ENCODE results near the gene NXPH2. TPM values are rescaled to one million over a fixed set of nuclear protein-coding genes. Genes with fewer than 3 reads are reported as not detected.

The NXPH2 gene
- total RNA-seq, 2 experiments from 2014 or later, result not detected

DNA sequence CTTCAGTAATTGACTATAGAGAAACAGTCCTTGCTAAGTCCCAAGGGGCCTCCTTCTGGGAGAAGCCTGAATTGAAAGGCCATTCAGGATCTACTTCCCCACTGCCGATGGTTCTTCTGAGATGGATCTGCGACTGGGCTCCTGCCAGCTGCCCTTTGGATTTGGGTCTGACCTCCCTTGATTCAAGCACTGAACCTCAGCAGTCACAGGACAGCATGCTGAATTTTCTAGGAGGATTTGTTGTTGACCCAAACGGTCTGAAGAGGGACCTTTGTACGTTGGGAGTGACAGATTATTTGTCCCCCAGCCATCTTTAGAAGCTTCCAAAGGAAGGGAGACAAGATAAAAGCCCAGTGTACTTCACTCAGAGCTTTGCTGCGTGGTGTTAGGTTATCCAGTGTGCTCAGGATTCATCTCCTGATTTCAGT, 67.1 kb downstream of the NXPH2 start:
- no peak for DNase-seq
- Mint-ChIP-seq H3K9me3 (no peaks in the 10 kb centered on the region), H3K27me3 (peaks cover 4% of the 10 kb centered on the region), H3K27ac (no peak overlapping the region), H3K4me1 (no peaks in the 10 kb centered on the region), H3K36me3 (ENCODE audit: low read depth) (no peaks in the 10 kb centered on the region), H3K4me3 (no peak overlapping the region)
- ChIA-PET POLR2A (no interaction called here), CTCF (no interaction called here)

DNA sequence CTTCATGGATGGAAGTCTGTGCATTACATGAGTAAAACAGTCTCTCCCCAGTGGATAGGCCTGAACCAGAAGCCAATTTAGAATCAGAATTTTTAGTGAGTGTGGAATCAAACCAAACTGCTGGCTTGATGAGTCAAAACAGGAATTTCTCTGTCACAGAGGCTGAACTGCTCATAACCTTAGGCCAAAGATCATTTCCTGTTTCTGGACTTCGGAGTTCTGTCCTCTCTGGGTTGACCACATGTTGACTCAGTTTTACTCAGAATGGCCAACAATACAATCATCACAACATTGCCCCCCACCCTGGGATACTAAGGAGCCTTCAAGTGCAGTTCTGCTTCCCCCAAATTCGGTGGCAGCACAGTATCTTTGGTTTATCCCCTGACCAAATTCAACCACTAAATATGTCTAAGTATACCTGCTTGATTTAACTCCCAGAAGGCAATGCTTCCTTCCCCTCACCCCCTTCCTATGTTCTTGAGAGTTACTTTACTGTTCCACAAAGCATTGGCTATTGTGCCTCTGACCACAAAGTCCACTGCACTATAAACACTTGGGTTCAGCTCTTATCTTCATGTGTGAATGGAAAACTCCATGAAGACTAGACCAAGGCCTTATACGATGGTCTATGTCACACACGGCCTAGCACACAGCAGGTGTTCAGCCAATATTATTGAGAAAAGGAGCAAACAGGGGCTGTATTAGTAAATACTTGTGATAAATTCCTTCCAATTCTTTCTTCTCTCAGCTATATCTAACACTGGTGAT, 67.8 kb downstream of the NXPH2 start:
- Mint-ChIP-seq H3K27ac (no peak overlapping the region), H3K4me3 (no peak overlapping the region), H3K27me3 (peaks cover 5% of the 10 kb centered on the region), H3K4me1 (no peaks in the 10 kb centered on the region), H3K9me3 (no peaks in the 10 kb centered on the region), H3K36me3 (ENCODE audit: low read depth) (no peaks in the 10 kb centered on the region)
- ChIA-PET POLR2A (no interaction called here), CTCF (interaction anchor here (0.5 kb wide), 1 partner anchor 737 kb away, joined by 3 read pairs; no protein-coding TSS in a partner anchor)
- no peak for DNase-seq

DNA sequence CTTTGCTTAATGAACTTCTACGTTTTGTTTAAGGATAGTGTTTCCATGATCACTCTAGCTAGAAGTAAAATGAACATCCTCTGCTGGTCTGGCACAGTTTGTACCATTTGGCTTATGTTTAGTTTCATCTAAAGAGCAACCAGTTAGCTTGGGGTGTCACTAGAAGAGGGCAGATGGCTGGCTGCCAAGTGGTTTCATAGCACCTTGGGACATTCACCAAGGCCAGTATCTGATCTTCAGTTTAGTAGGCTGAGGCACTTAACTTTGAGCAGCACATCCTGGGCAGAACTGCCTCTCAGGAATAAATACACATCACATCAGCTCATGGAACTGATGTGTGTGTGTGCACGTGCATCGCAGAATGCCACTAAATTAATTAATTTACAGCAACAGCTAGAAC, 68.4 kb downstream of the NXPH2 start:
- Mint-ChIP-seq H3K27me3 (peaks cover 5% of the 10 kb centered on the region), H3K9me3 (no peaks in the 10 kb centered on the region), H3K4me3 (no peak overlapping the region), H3K36me3 (ENCODE audit: low read depth) (no peaks in the 10 kb centered on the region), H3K27ac (no peak overlapping the region), H3K4me1 (no peaks in the 10 kb centered on the region)
- CTCF ChIA-PET, result no interaction called here
- POLR2A ChIA-PET, result no interaction called here
- no peak for DNase-seq

DNA sequence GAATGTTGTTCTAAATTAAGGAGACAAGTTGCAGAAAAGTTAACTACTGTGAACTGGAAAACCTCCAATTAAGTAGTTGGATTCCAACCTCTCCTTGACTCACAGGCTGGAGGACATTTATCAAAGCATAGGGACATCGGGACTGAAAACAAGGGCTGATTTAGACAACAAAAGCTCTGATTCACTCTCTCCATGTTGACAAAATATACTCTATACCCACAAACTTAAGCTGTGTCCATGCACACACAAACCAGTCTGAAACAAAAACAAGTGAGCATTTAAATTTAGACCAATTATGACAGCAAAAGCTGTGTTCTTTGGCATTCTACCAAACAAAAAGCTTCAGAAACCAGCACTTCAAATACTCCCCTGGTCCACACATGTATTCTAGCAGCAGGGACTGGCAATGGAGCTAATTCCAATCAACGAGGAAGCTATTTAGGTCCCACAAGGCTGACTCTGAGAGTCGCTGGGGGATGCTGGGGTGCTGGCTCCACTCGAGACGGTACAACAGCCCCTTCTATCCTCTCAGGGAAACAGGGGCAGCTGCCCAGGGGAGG, 71.4 kb downstream of the NXPH2 start:
- peaks cover 5% of the 10 kb centered on the region for H3K27me3 Mint-ChIP-seq

DNA sequence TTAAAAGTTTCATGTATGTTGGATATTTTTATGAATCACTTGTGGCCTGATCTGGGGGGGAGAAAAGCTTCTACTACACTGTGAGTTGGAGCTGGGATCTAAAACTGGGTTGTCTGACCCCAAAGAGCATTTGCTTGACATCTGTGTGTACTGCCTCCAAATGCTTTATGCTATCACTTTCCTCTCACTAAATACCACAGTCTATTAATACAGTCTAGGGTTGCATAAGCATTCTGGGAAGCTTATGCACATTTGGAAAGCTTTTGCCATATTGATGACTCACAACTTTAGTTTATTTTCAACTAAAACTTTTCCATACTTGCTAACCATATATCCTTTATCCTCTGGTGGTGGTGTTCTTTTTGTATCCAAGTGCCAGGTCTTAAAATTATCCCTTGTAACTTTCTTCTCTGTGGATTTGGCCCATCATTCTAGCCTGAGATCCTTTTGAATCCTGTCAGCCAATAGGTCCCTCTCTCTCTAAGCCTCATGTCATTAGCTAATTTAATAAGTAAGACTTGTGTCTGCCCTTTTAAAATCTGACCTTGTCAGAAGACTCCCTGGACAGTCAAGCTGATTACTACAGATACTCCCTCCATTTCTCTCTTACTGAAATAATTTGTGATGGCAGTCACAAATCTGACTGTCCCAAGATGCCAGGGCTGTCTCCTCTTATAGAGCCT, 72.7 kb downstream of the NXPH2 start:
- Mint-ChIP-seq H3K27ac (no peak overlapping the region), H3K27me3 (peaks cover 5% of the 10 kb centered on the region), H3K9me3 (no peaks in the 10 kb centered on the region), H3K4me1 (no peaks in the 10 kb centered on the region), H3K36me3 (ENCODE audit: low read depth) (no peaks in the 10 kb centered on the region), H3K4me3 (no peak overlapping the region)
- ChIA-PET CTCF (no interaction called here), POLR2A (no interaction called here)
- DNase-seq, result no peak

More for the DNA sequence above, 71.4 kb downstream of the NXPH2 start:
- H3K4me3 Mint-ChIP-seq, result no peak overlapping the region
- no peak for DNase-seq
- H3K36me3 Mint-ChIP-seq (ENCODE audit: low read depth), result no peaks in the 10 kb centered on the region
- H3K27ac Mint-ChIP-seq, result no peak overlapping the region
- no peaks in the 10 kb centered on the region for H3K9me3 Mint-ChIP-seq
- CTCF ChIA-PET, result no interaction called here
- H3K4me1 Mint-ChIP-seq, result no peaks in the 10 kb centered on the region
- POLR2A ChIA-PET, result no interaction called here

GRCh38 chr2:138703242-138703641, 76.9 kb downstream of the NXPH2 start:
- Mint-ChIP-seq H3K4me3 (no peak overlapping the region), H3K27ac (no peak overlapping the region), H3K4me1 (no peaks in the 10 kb centered on the region), H3K36me3 (ENCODE audit: low read depth) (no peaks in the 10 kb centered on the region), H3K27me3 (peaks cover 2% of the 10 kb centered on the region), H3K9me3 (no peaks in the 10 kb centered on the region)
- CTCF ChIA-PET, result interaction anchor here (0.6 to 1.5 kb wide), 2 partner anchors 10 to 43 kb away, joined by 3 read pairs; no protein-coding TSS in a partner anchor
- POLR2A ChIA-PET, result no interaction called here
- DNase-seq, result no peak

DNA sequence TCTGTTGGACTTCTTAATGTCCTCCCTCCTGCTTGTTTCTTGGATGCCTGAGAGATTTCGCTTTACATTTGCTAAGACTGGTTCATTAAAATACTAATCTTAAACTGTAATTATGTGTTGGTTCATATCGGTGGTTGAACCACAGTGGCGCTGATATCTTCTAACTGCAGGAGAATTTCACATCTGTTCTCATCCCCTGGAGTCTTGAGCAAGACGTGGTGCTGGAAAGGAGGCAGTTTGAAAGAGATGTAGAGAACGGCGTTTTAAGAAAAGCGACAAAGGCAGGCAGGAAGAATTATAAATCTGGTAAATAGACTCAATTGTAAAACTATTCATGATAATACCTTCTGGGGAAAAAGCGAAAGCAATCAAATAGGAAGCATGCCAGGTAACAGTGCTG, 79.5 kb downstream of the NXPH2 start:
- H3K36me3 Mint-ChIP-seq (ENCODE audit: low read depth), result no peaks in the 10 kb centered on the region
- H3K4me1 Mint-ChIP-seq, result no peaks in the 10 kb centered on the region
- no peaks in the 10 kb centered on the region for H3K27me3 Mint-ChIP-seq
- H3K4me3 Mint-ChIP-seq, result no peak overlapping the region
- H3K27ac Mint-ChIP-seq, result no peak overlapping the region
- POLR2A ChIA-PET, result no interaction called here
- H3K9me3 Mint-ChIP-seq, result no peaks in the 10 kb centered on the region
- no peak for DNase-seq
- CTCF ChIA-PET, result no interaction called here

DNA sequence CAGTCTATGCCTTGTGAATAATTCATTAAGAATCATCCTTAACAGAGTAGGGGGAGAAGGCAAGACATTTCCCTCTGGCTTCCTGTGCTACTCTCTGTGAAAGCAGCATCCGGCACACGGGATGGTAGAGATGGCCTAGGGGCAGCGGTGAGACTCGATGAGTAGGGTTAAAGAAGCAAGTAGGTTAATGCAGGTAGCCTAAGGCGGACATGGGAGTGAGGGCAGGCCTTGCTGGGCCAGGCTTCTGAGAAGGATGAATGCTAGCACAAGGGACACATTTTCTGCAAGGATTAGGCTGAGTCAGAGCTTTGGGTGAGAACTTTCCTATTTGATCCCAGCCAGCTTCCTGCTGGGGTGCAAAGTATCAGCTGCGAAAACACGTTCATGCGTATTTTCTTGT, 80.8 kb downstream of the NXPH2 start:
- Mint-ChIP-seq H3K27me3 (no peaks in the 10 kb centered on the region), H3K4me1 (no peaks in the 10 kb centered on the region), H3K36me3 (ENCODE audit: low read depth) (no peaks in the 10 kb centered on the region), H3K9me3 (no peaks in the 10 kb centered on the region), H3K4me3 (no peak overlapping the region), H3K27ac (no peak overlapping the region)
- POLR2A ChIA-PET, result no interaction called here
- CTCF ChIA-PET, result no interaction called here
- no peak for DNase-seq

- no peak for DNase-seq
- ChIA-PET POLR2A (no interaction called here), CTCF (no interaction called here)
- Mint-ChIP-seq H3K27me3 (no peaks in the 10 kb centered on the region), H3K27ac (no peak overlapping the region), H3K4me3 (no peak overlapping the region), H3K4me1 (no peaks in the 10 kb centered on the region), H3K36me3 (ENCODE audit: low read depth) (no peaks in the 10 kb centered on the region), H3K9me3 (no peaks in the 10 kb centered on the region)
Observed at GRCh38 chr2:138698428-138698827, 81.8 kb downstream of the NXPH2 start.

DNA sequence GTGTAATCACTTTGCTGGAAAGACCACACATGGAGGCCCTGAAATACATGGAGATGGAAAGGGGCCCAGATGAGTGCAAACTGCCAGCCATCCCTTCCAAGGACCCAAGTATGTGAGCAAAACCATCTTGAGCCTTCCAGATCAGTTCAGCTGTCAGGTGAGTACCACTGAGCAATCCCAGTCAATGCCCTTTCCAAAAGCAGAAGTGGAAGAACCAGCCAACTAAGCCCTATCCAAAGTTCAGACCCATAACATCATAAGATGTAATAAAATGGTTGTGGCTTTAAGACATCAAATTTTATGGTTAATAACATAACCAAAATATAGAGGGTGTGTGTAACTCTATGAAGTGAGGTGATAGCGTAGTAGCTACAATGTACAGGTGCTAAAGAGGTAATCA, 88.5 kb downstream of the NXPH2 start:
- POLR2A ChIA-PET, result no interaction called here
- peaks cover 16% of the 10 kb centered on the region for H3K4me1 Mint-ChIP-seq
- H3K27me3 Mint-ChIP-seq, result no peaks in the 10 kb centered on the region
- H3K27ac Mint-ChIP-seq, result no peak overlapping the region
- no peak overlapping the region for H3K4me3 Mint-ChIP-seq
- H3K36me3 Mint-ChIP-seq (ENCODE audit: low read depth), result no peaks in the 10 kb centered on the region
- peaks cover 5% of the 10 kb centered on the region for H3K9me3 Mint-ChIP-seq
- no peak for DNase-seq
- CTCF ChIA-PET, result no interaction called here

DNA sequence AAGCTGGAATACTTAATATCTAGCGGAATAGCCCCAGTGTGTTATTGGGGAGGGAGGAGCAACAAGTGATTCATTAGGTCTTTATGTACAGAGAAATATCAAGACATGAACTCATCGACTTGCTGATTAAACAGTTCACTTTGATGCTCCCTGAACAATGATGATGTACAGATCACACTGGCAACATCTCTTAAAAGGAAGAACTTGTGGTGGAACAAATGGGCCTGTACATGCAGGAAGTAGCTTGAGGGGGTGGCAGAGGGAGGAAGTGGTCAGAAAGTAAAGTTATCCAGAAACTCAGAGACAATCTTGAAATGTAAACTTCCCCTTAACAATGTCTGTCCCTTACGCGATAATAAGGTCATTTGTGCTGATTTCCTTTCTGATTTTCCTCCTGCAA, 90.5 kb downstream of the NXPH2 start:
- Mint-ChIP-seq H3K4me3 (no peak overlapping the region), H3K4me1 (peaks cover 16% of the 10 kb centered on the region), H3K27ac (no peak overlapping the region), H3K36me3 (ENCODE audit: low read depth) (no peaks in the 10 kb centered on the region), H3K27me3 (peaks cover 2% of the 10 kb centered on the region), H3K9me3 (peaks cover 7% of the 10 kb centered on the region)
- POLR2A ChIA-PET, result no interaction called here
- DNase-seq, result peak; percentile 16
- CTCF ChIA-PET, result no interaction called here

- CTCF ChIA-PET, result interaction anchor here (1.0 kb wide), 1 partner anchor 11 kb away, joined by 3 read pairs; no protein-coding TSS in a partner anchor
- no peak for DNase-seq
- H3K27me3 Mint-ChIP-seq, result peaks cover 11% of the 10 kb centered on the region
- peaks cover 2% of the 10 kb centered on the region for H3K9me3 Mint-ChIP-seq
- no peaks in the 10 kb centered on the region for H3K4me1 Mint-ChIP-seq
- no peak overlapping the region for H3K27ac Mint-ChIP-seq
- POLR2A ChIA-PET, result no interaction called here
- H3K4me3 Mint-ChIP-seq, result no peak overlapping the region
- H3K36me3 Mint-ChIP-seq (ENCODE audit: low read depth), result no peaks in the 10 kb centered on the region
Observed at GRCh38 chr2:138682163-138682562, 98.0 kb downstream of the NXPH2 start.

- no peaks in the 10 kb centered on the region for H3K9me3 Mint-ChIP-seq
- POLR2A ChIA-PET, result no interaction called here
- H3K27me3 Mint-ChIP-seq, result peaks cover under 1% of the 10 kb centered on the region
- no peak for DNase-seq
- H3K4me3 Mint-ChIP-seq, result no peak overlapping the region
- no peaks in the 10 kb centered on the region for H3K36me3 Mint-ChIP-seq (ENCODE audit: low read depth)
- no peak overlapping the region for H3K27ac Mint-ChIP-seq
- H3K4me1 Mint-ChIP-seq, result no peaks in the 10 kb centered on the region
- CTCF ChIA-PET, result no interaction called here
Observed at GRCh38 chr2:138677221-138677620, 103.0 kb downstream of the NXPH2 start.

Data from activated CD4-positive, alpha-beta T cell treated with anti-CD3 and anti-CD28 coated beads, Interleukin-2, amount 10 ng/mL, durations not matched to agents 7 days and 5 days (primary cell).